Measurements from ENCODE around the gene SPPL2B.
A peak's percentile ranks its signal among the peaks of the same experiment; 100 is the strongest.

Gene SPPL2B

GRCh38 chr19:2324220-2324948 lies 4.1 kb upstream of the SPPL2B start:
- DNase-seq: no peak

- DNase-seq: no peak
Observed at GRCh38 chr19:2325281-2326046, 3.0 kb upstream of the SPPL2B start.

GRCh38 chr19:2326699-2327360 lies 1.7 kb upstream of the SPPL2B start:
- no peak for DNase-seq

GRCh38 chr19:2327773-2328400 lies 597 bp upstream of the SPPL2B start:
- peak; percentile 31 for DNase-seq

GRCh38 chr19:2329149-2329478 lies 630 bp downstream of the SPPL2B start:
- no peak for DNase-seq

- DNase-seq: no peak
Observed at GRCh38 chr19:2329501-2329916, 1.0 kb downstream of the SPPL2B start.

- DNase-seq: no peak
Observed at GRCh38 chr19:2330255-2330631, 1.8 kb downstream of the SPPL2B start.

- DNase-seq: no peak
Observed at GRCh38 chr19:2330632-2331284, 2.3 kb downstream of the SPPL2B start.

GRCh38 chr19:2331601-2332246 lies 3.2 kb downstream of the SPPL2B start:
- no peak for DNase-seq

- DNase-seq: no peak
Observed at GRCh38 chr19:2332341-2333026, 4.0 kb downstream of the SPPL2B start.

- DNase-seq: no peak
Observed at GRCh38 chr19:2333027-2333806, 4.7 kb downstream of the SPPL2B start.

GRCh38 chr19:2333807-2334211 lies 5.3 kb downstream of the SPPL2B start:
- DNase-seq: no peak

- no peak for DNase-seq
Observed at GRCh38 chr19:2334426-2334825, 5.9 kb downstream of the SPPL2B start.

GRCh38 chr19:2334986-2335846 lies 6.7 kb downstream of the SPPL2B start:
- no peak for DNase-seq

- DNase-seq: no peak
Observed at GRCh38 chr19:2335848-2336247, 7.4 kb downstream of the SPPL2B start.

GRCh38 chr19:2336528-2337328 lies 8.2 kb downstream of the SPPL2B start:
- DNase-seq: no peak

GRCh38 chr19:2337329-2337707 lies 8.8 kb downstream of the SPPL2B start:
- DNase-seq: no peak

- DNase-seq: no peak
Observed at GRCh38 chr19:2338055-2338615, 9.7 kb downstream of the SPPL2B start.
